ENCODE results near the gene EML6. TPM values are rescaled to one million over a fixed set of nuclear protein-coding genes. Genes with fewer than 3 reads are reported as not detected.
A peak's percentile ranks its signal among the peaks of the same experiment; 100 is the strongest.

EML6 gene
- total RNA-seq, 3 donors from 2014 or later (not counting 1 experiment from before 2014, with no cell fraction given): 1.7 to 3.2 (median 2.4) TPM

DNA sequence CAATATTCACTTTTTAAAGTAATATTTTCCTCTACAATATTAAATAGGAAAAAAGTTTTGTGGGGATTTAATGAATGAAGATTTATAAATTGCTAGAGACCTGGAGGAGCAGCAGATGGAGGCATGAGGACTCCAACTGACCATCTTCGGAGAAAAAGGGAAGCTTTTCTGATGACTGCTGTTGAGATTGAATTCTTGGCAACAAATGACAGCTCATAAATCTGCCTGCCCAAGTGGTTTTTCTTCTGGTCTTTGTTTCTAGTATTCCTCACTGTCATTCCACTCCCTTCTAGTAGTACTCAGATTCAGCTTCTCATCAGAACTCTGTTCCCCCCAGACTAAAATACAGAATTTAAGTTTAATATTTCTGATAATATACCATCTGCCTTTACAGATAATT is 157.0 kb downstream of the EML6 start:
- DNase-seq: no peak
- Histone ChIP-seq H3K27ac (ENCODE audit: low read length) (no peak overlapping the region), H3K4me1 (ENCODE audit: control insufficient read depth, insufficient read depth, low read length) (no peaks in the 10 kb centered on the region), H3K36me3 (ENCODE audit: control insufficient read depth, insufficient read depth, low read length) (no peaks in the 10 kb centered on the region), H3K4me3 (ENCODE audit: low read length) (no peak overlapping the region), H3K27me3 (ENCODE audit: control insufficient read depth, insufficient read depth, low read length) (no peaks in the 10 kb centered on the region), H3K9me3 (ENCODE audit: control insufficient read depth, insufficient read depth, low read length) (no peaks in the 10 kb centered on the region)
- WGBS (ENCODE audit: insufficient coverage): 26% methylated on average over 1 of the region's 1 CpG
- no peak overlapping the region for H3K27ac Mint-ChIP-seq
- H3K4me1 Mint-ChIP-seq: no peaks in the 10 kb centered on the region
- no peak for ATAC-seq
- intact Hi-C loops (cut with micrococcal nuclease): no loop called here
- H3K4me3 Mint-ChIP-seq: no peak overlapping the region
- peaks cover 0 to 6% of the 10 kb centered on the region in 2 donors for H3K27me3 Mint-ChIP-seq (ENCODE audit: low read depth in 2 of 2)
- TF ChIP-seq, protein P1, sequence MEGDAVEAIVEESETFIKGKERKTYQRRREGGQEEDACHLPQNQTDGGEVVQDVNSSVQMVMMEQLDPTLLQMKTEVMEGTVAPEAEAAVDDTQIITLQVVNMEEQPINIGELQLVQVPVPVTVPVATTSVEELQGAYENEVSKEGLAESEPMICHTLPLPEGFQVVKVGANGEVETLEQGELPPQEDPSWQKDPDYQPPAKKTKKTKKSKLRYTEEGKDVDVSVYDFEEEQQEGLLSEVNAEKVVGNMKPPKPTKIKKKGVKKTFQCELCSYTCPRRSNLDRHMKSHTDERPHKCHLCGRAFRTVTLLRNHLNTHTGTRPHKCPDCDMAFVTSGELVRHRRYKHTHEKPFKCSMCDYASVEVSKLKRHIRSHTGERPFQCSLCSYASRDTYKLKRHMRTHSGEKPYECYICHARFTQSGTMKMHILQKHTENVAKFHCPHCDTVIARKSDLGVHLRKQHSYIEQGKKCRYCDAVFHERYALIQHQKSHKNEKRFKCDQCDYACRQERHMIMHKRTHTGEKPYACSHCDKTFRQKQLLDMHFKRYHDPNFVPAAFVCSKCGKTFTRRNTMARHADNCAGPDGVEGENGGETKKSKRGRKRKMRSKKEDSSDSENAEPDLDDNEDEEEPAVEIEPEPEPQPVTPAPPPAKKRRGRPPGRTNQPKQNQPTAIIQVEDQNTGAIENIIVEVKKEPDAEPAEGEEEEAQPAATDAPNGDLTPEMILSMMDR (IDR thresholded peaks at IDR 0.05): no peak
- no peaks in the 10 kb centered on the region for H3K9me3 Mint-ChIP-seq
- H3K36me3 Mint-ChIP-seq: no peaks in the 10 kb centered on the region

GRCh38 chr2:54881759-54882158 is 158.3 kb downstream of the EML6 start:
- Histone ChIP-seq H3K9me3 (ENCODE audit: control insufficient read depth, insufficient read depth, low read length) (no peaks in the 10 kb centered on the region), H3K4me1 (ENCODE audit: control insufficient read depth, insufficient read depth, low read length) (no peaks in the 10 kb centered on the region), H3K27me3 (ENCODE audit: control insufficient read depth, insufficient read depth, low read length) (no peaks in the 10 kb centered on the region), H3K4me3 (ENCODE audit: low read length) (no peak overlapping the region), H3K27ac (ENCODE audit: low read length) (no peak overlapping the region), H3K36me3 (ENCODE audit: control insufficient read depth, insufficient read depth, low read length) (no peaks in the 10 kb centered on the region)
- TF ChIP-seq, protein P1 (IDR thresholded peaks at IDR 0.05): no peak
- Mint-ChIP-seq H3K4me3 (no peak overlapping the region), H3K9me3 (no peaks in the 10 kb centered on the region), H3K27me3 (ENCODE audit: low read depth in 2 of 2) (peaks cover 0 to 8% of the 10 kb centered on the region in 2 donors), H3K36me3 (no peaks in the 10 kb centered on the region), H3K27ac (no peak overlapping the region), H3K4me1 (no peaks in the 10 kb centered on the region)
- WGBS (ENCODE audit: insufficient coverage): 64% methylated on average over 4 of the region's 4 CpGs
- intact Hi-C loops (cut with micrococcal nuclease): no loop called here
- no peak for ATAC-seq
- peak in 1 of 2 donors; percentile 7 for DNase-seq

- intact Hi-C loops (cut with micrococcal nuclease): no loop called here
Measured at GRCh38 chr2:54885891-54886290, 162.4 kb downstream of the EML6 start.

More at GRCh38 chr2:54885891-54886290, 162.4 kb downstream of the EML6 start:
- TF ChIP-seq, protein P1 (IDR thresholded peaks at IDR 0.05): no peak
- no peaks in the 10 kb centered on the region for H3K4me1 Mint-ChIP-seq
- H3K4me3 ChIP-seq (ENCODE audit: low read length): no peak overlapping the region
- no peaks in the 10 kb centered on the region for H3K36me3 Mint-ChIP-seq
- H3K9me3 Mint-ChIP-seq: no peaks in the 10 kb centered on the region
- H3K27me3 ChIP-seq (ENCODE audit: control insufficient read depth, insufficient read depth, low read length): no peaks in the 10 kb centered on the region
- ATAC-seq (no peak), DNase-seq (no peak)
- no peak overlapping the region for H3K4me3 Mint-ChIP-seq
- no peak overlapping the region for H3K27ac Mint-ChIP-seq
- H3K27ac ChIP-seq (ENCODE audit: low read length): no peak overlapping the region
- H3K9me3 ChIP-seq (ENCODE audit: control insufficient read depth, insufficient read depth, low read length): no peaks in the 10 kb centered on the region
- 84% methylated on average over 3 of the region's 3 CpGs for WGBS (ENCODE audit: insufficient coverage)
- no peaks in the 10 kb centered on the region for H3K4me1 ChIP-seq (ENCODE audit: control insufficient read depth, insufficient read depth, low read length)
- H3K36me3 ChIP-seq (ENCODE audit: control insufficient read depth, insufficient read depth, low read length): no peaks in the 10 kb centered on the region
- peaks cover 13 to 24% of the 10 kb centered on the region in 2 donors for H3K27me3 Mint-ChIP-seq (ENCODE audit: low read depth in 2 of 2)
